Activated T-cell treated with anti-CD3 and anti-CD28 coated beads for 4 hours (primary cell): Measurements from ENCODE around the gene DLG1.
A peak's percentile ranks its signal among the peaks of the same experiment; 100 is the strongest.
"Not testable (repeated sequence)": the region's sequence is repeated elsewhere in the genome, so short reads cannot be mapped to it uniquely, and the experiment has no call there.

ENCODE experiments used
- DNase-seq: peaks from one replicate; pipeline ENCODE4 v3.0.0-alpha.2; 2020

The DLG1 gene

DNA sequence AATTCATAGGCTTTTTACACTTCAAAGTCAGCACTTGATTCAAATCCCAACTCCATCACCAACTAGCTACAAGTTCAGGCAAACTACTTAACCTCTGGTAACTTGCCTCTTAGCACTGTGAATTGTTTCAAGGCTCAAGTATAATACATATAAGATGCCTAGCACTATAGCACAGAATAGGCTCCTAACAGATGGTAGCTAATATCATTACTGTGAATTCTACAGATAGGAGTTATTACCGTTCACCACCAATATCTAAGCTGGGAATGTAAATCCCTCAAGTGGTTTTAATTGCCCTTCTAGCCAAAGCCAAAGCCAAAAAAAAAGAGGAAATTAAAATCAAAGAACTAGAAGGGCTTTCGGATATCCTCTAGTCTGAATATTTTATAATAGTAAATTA is 15.4 kb downstream of the DLG1 start:
- DNase-seq: no peak

DNA sequence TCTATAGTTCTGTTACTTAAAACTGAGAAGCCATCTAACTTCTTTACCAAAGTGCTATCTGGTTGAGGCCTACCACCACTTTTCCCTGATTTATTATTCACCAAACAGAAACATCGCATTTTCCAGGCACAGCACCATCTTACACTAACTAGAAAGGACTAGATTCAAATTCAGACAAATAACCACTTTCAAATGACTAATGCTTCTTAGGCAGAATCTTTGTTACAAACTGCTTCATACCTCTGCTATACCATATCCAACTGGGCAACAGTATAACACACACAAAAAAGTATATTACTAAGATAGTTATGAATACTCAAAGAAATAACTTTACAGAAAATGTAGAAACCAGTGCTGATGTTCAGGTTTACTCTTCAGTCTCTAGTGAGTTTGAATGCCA is 16.6 kb downstream of the DLG1 start:
- no peak for DNase-seq

GRCh38 chr3:197280156-197280555 is 18.3 kb downstream of the DLG1 start:
- DNase-seq: no peak

DNA sequence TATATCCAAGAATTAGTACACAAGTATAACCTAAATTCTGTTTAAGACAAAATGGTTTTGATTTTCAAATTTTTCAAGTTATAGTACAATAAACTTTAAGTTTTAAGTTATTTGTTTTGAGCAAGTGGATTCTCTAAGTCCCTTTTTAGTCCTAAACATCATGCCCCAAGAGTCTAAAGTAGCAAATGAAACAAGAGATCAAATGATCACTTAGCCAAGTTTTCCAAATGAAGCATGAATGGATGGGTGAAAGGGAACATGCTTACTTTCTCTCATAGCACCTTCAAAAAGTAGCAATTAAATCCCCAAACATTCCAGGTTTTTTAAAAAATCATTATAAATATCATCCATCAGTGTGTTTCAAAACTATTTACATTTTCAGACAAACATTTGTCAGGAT is 19.5 kb downstream of the DLG1 start:
- DNase-seq: no peak

- DNase-seq: not testable (repeated sequence)
These were observed 21.6 kb downstream of the DLG1 start for GRCh38 chr3:197276808-197277207.

DNA sequence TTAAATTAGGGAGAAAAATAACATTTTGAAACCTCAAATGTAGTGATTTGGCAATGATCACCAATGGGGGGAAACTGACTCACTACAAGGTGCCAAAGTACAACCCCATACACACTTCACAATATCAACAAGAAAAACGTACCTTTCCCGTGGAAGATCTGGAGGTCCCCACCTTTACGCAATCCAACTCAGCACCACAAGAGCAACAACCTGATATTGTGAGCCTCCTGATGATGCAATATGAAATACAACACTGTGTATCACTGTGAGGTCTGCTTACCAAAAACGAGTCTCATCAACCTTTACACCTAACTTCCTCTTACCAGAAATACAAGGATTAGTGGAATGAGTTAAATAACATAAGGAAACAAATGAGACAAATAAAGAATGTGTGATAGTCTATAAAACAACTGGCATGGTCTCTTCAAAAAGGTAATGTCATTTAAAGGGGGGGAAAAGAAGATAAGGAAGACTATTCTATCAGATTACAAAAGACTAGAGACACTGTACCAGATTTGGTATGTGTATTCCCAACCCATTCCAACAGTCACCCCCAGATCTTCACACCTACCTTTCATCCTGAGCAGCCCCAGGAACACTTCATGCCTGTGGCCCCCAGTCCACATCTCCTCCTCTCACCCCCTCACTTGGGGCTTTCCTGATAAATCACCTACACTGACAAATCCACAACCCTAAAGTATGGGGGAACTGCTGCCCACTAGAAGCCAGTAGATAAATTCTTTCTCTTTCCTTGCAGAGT is 27.7 kb downstream of the DLG1 start:
- no peak for DNase-seq

DNA sequence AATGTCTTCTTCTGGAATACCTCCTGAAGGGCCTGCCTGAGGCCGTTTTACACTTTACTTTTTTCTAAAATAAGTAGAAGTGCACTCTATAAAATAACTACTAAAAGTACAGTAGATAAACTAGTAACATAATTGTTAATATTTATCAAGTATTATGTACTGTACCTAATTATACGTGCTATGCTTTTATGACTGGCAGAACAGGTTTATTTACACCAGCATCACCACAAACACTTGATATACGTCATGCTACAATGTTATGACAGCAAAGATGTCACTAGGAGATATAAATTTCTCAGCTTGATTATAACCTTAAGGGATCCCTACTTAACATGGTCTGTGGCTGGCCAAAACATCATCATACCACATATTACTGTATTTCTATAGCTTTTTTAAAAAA is 29.4 kb downstream of the DLG1 start:
- DNase-seq: no peak

GRCh38 chr3:197268294-197268693 is 30.1 kb downstream of the DLG1 start:
- no peak for DNase-seq

DNA sequence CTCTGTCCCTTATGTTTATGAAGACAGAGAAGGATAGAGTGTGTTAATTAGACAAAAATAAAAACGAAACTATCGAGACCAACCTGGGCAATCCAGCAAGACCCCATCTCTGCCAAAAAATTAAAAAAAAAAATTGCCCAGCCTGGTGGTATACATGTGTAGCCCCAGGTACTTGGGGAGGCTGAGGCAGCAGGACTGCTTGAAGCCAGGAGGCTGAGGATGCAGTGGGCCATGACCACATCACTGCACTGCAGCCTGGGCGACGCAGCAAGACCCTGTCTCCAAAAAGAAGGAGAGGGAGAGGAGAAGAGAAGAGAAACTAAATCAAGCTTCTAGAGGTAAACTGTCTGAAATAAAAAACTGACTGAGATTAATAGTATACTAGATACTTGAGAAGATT is 32.1 kb downstream of the DLG1 start:
- DNase-seq: no peak

GRCh38 chr3:197262709-197263108 is 35.7 kb downstream of the DLG1 start:
- DNase-seq: no peak

- no peak for DNase-seq
These were observed 37.3 kb downstream of the DLG1 start for GRCh38 chr3:197261164-197261509.

GRCh38 chr3:197260491-197261163 is 37.8 kb downstream of the DLG1 start:
- no peak for DNase-seq

- DNase-seq: no peak
These were observed 39.3 kb downstream of the DLG1 start for GRCh38 chr3:197259096-197259495.

DNA sequence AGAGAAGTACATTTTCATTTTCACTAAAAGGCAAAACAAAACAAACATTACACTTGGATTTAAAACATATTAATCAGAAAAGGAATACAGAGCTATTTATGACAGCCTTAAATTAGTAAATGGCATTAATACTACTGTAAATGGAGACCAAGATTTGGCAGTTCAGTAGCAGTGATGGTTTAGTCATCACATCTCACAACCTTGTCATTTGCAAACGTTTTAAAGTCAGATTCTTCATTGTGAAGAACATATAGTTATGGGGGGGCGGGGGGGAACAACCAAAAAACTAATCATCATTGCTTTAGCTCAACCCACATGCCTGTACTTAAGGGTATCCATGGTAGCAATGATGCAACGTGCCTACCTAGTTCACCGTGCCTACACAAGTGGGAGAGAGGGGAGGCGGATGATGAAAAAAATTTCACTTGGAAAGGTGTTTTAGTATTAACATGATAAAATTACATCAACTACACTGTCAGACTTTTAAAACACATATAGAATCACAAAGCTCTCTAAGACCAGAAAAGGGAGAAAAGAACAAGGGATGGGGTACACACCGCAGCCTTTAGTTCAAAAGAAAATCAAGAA is 40.1 kb downstream of the DLG1 start:
- DNase-seq: no peak

GRCh38 chr3:197257711-197258110 is 40.7 kb downstream of the DLG1 start:
- DNase-seq: no peak

DNA sequence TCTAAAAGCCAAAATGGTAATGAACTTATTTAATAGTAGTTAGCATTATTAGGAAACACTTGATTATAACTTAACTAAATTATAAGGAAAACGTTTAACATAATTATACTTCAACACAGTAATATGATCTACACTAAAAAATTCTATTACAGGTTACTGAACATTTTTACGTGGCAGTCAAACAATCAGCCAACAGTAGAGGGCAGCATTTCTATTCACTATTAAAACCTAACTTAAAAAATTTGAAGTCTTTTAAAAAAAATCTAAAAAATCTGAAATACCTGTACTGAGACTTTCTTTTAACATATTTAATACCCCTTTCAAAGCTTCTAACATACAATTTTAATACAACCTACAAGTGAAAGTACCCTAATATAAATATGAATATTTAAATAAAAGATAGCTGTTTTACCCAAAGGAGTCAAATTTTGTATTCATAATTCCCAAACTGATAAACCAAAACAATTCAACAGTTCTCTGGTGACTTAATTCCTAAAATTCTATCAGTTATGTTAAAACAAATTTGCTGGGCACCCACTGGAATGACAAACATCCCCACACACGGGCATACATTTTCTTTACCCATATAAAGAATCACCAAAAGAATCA is 41.5 kb downstream of the DLG1 start:
- DNase-seq: peak; percentile 28

GRCh38 chr3:197256104-197256503 is 42.3 kb downstream of the DLG1 start:
- no peak for DNase-seq

DNA sequence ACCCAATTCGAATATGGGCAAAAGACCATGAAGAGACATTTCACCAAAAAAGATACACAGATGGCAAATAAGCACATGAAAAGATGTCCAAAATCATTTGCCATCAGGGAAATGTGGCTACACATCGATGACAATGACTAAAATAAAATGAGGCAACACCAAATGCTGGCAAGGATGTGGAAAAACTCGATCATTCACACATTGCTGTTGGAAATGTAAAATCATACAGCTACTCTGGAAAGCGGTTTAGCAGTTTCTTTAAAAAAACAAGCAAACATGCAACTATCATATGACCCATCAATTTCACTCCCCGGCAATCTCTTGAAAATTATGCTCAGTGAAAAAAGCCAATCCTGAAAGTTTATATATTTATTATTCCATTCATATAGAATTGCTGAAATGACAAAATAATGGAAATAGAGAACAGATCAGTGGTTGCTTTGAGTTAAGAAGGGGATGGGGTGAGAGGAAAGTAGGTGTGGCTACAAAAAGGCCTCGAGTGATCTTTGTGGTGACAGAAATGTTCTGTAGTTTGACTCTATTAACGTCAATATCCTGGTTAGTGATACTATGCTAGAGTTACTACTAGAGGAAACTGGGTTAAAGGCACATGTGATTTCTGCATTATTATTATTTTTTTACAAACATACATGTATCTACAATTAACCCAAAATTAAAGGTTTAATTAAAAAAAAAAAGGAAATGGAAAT is 45.0 kb downstream of the DLG1 start:
- DNase-seq: no peak

- no peak for DNase-seq
These were observed 48.9 kb downstream of the DLG1 start for GRCh38 chr3:197249542-197249941.

DNA sequence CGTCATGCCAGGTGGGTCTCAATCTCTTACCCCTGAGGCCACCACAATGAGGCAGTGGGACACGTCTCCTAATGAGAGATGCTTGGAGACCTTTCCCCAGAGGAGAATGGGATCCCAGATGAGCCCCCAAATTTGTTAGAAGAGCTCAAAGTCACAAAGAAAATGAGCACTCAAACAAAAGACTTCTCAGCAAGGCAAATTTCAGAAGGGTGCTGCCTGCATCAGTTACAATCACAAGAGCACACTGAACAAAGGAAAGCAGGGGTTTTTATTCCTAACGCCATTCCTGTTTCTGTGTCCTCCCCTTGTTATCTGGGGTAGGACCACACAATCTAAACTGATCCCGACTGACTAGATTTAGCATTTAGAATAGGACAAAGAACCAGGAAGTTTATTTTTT is 50.1 kb downstream of the DLG1 start:
- no peak for DNase-seq

- DNase-seq: no peak
These were observed 53.7 kb downstream of the DLG1 start for GRCh38 chr3:197244751-197245150.

- DNase-seq: no peak
These were observed 55.5 kb downstream of the DLG1 start for GRCh38 chr3:197242784-197243432.

DNA sequence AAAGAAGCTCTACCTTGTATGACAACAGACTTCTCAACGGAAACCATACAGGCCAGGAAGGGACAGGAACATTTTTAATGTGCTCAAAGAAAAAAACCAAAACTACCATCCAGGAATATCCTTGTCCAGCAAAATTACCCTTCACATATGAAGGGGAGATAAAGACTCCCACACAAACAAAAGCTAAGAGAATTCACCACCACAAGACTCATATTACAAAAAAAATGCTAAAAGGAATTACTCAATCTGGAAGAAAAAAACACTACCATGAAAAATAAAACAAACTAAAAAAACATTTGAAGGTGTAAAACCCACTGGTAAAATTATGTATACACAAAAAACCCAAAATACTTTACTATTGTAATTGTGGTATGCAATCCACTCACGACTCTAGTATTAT is 57.2 kb downstream of the DLG1 start:
- no peak for DNase-seq
